Ascending aorta (tissue), 2 donors: ENCODE results near the gene HSPBP1. TPM values are rescaled to one million over a fixed set of nuclear protein-coding genes. Genes with fewer than 3 reads are reported as not detected.

Experiments used
- DNase-seq, 2 donors: peaks; one replicate each; pipeline ENCODE4 v3.0.0-alpha.2; 2019; ENCODE audit warnings: low spot score in 2 of 2
- H3K27ac ChIP-seq, 2 donors: fragments of 200-600 bp; sonication (generic); one replicate each; pipeline ENCODE4 v1.5.1; 2016 to 2017; ENCODE audit warnings: mild to moderate bottlenecking in 1 of 2
- H3K27me3 ChIP-seq: fragments of 200-600 bp; sonication (generic); one replicate; pipeline ENCODE4 v1.5.1; 2017
- H3K36me3 ChIP-seq, 2 donors: fragments of 200-600 bp; sonication (generic); one replicate each; pipeline ENCODE4 v1.5.1; 2016
- H3K4me1 ChIP-seq, 2 donors: fragments of 200-600 bp; sonication (generic); one replicate each; pipeline ENCODE4 v1.5.1; 2016 to 2017; ENCODE audit warnings: mild to moderate bottlenecking in 1 of 2
- H3K4me3 ChIP-seq, 2 donors: fragments of 200-600 bp; sonication (generic); one replicate each; pipeline ENCODE4 v1.5.1; 2016 to 2017; ENCODE audit warnings: mild to moderate bottlenecking in 1 of 2
- H3K9me3 ChIP-seq, 2 donors: fragments of 200-600 bp; sonication (generic); one replicate each; pipeline ENCODE4 v1.5.1; 2016
- CTCF ChIP-seq, 3 experiments: fragments of 200-600 bp in 2 of 3; fragments of 450-650 bp in 1 of 3; sonication (generic) in 2 of 3; IDR thresholded peaks; one replicate each; pipeline ENCODE4 v1.5.1; 2016 to 2019; ENCODE audit warnings: antibody characterized with exemption in 3 of 3, mild to moderate bottlenecking in 1 of 3, moderate library complexity in 1 of 3
- intact Hi-C: fragments of 100-400 bp; cut with DNase I; formaldehyde crosslinking; loops from one replicate; pipeline ENCODE4 v1.15.1; 2023
- total RNA-seq: library from RNA; depleted of rRNA; stranded (reverse); fragments of >200 nt; gene quantifications from one replicate; pipeline ENCODE4 v1.1.0, GENCODE V29; 2016

Gene HSPBP1
- total RNA-seq, 1 donor from 2014 or later, result 72.7 TPM

DNA sequence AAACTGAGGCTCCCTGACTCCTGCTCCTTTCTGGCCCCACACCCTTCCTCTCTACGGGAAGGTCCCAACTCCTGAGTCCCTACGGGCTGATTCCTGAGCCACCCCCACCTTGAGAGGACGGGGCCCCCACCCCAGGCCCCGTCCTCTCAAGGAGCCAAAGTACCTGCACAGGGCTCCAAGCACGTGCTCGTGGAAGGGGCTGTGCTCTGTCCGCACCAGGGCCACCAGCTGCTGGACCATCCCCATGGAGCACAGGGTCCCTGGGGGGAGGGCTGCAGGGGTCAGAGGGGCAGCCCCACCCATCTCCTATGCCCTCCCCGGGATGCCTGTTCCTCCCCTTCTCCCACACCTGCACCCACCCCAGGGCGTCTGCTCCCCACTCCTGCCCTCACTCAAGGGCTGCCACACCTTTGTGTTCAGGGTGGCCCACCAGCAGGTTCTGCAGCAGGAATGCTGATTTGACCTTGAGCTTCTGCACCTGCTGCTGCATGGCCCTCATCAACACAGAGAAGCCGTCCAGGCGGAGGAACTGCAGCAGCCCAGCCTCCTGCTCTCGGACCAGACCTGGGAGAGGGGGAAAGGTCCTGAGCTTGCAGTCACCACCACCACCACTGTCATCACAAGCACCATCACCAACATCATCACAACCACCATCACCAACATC, 14.1 kb downstream of the HSPBP1 start:
- Histone ChIP-seq H3K4me3 (no peak overlapping the region), H3K27me3 (no peaks in the 10 kb centered on the region), H3K27ac (no peak overlapping the region), H3K9me3 (no peaks in the 10 kb centered on the region), H3K4me1 (no peaks in the 10 kb centered on the region), H3K36me3 (peaks cover 0 to 10% of the 10 kb centered on the region in 2 donors)
- DNase-seq, result no peak
- no peak for TF ChIP-seq CTCF (IDR thresholded peaks at IDR 0.05)
- intact Hi-C loops, result no loop called here

DNA sequence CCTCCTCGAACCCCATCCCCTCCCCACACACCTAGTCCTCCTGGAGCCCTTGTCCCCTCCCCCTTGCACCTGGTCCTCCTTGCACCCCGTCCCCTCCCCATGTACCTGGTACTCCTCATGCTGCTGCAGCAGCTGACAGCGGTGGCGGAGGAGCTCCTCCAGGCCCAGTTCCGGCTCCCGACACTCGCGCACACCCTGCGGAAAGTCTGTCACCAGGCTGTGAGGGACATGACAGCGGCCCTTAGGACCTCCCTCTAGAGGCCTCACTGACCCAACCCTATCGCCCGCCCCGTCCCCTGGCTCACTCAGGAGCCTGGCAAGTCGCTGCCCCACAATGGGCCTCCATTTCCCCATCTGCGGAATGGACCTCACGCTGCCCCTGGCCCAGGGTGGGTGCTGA, 14.7 kb downstream of the HSPBP1 start:
- Histone ChIP-seq H3K27ac (no peak overlapping the region), H3K27me3 (no peaks in the 10 kb centered on the region), H3K4me3 (no peak overlapping the region), H3K4me1 (no peaks in the 10 kb centered on the region), H3K36me3 (peaks cover 0 to 6% of the 10 kb centered on the region in 2 donors), H3K9me3 (no peaks in the 10 kb centered on the region)
- DNase-seq, result no peak
- no peak for TF ChIP-seq CTCF (IDR thresholded peaks at IDR 0.05)
- intact Hi-C loops, result no loop called here

GRCh38 chr19:55264531-55264930, 15.4 kb downstream of the HSPBP1 start:
- DNase-seq, result no peak
- Histone ChIP-seq H3K27ac (no peak overlapping the region), H3K36me3 (peaks cover 0 to 2% of the 10 kb centered on the region in 2 donors), H3K9me3 (no peaks in the 10 kb centered on the region), H3K4me1 (peaks cover 5% of the 10 kb centered on the region in 2 donors), H3K4me3 (no peak overlapping the region), H3K27me3 (no peaks in the 10 kb centered on the region)
- intact Hi-C loops, result no loop called here
- no peak for TF ChIP-seq CTCF (IDR thresholded peaks at IDR 0.05)

GRCh38 chr19:55262359-55262758, 17.6 kb downstream of the HSPBP1 start:
- Histone ChIP-seq H3K9me3 (no peaks in the 10 kb centered on the region), H3K4me3 (no peak overlapping the region), H3K4me1 (peaks cover 5 to 11% of the 10 kb centered on the region in 2 donors), H3K27me3 (no peaks in the 10 kb centered on the region), H3K36me3 (no peaks in the 10 kb centered on the region), H3K27ac (no peak overlapping the region)
- no peak for TF ChIP-seq CTCF (IDR thresholded peaks at IDR 0.05)
- intact Hi-C loops, result no loop called here
- no peak for DNase-seq

- no peaks in the 10 kb centered on the region for H3K9me3 ChIP-seq
- no peak for DNase-seq
- H3K36me3 ChIP-seq, result no peaks in the 10 kb centered on the region
- peaks cover 5 to 18% of the 10 kb centered on the region in 2 donors for H3K4me1 ChIP-seq
- no peak for TF ChIP-seq CTCF (IDR thresholded peaks at IDR 0.05)
- no peaks in the 10 kb centered on the region for H3K27me3 ChIP-seq
- no peak overlapping the region for H3K27ac ChIP-seq
- no peak overlapping the region for H3K4me3 ChIP-seq
- intact Hi-C loops, result no loop called here
Observed at GRCh38 chr19:55261671-55262126, 18.2 kb downstream of the HSPBP1 start.
